ENCODE results near the gene KRT84. TPM values are rescaled to one million over a fixed set of nuclear protein-coding genes. Genes with fewer than 3 reads are reported as not detected.
"Not testable (repeated sequence)": the region's sequence is repeated elsewhere in the genome, so short reads cannot be mapped to it uniquely, and the experiment has no call there.

KRT84 gene
- total RNA-seq, 2 experiments from 2014 or later, result not detected

GRCh38 chr12:52349196-52349595, 36.3 kb downstream of the KRT84 start:
- Mint-ChIP-seq H3K27me3 (peaks cover 1% of the 10 kb centered on the region), H3K4me3 (no peak overlapping the region)
- DNase-seq, result no peak

GRCh38 chr12:52347551-52348510, 37.6 kb downstream of the KRT84 start:
- Mint-ChIP-seq H3K9me3 (no peaks in the 10 kb centered on the region), H3K4me1 (ENCODE audit: low read depth) (peaks cover 18% of the 10 kb centered on the region), H3K27me3 (peaks cover 1% of the 10 kb centered on the region), H3K36me3 (ENCODE audit: low read depth) (no peaks in the 10 kb centered on the region), H3K27ac (no peak overlapping the region), H3K4me3 (no peak overlapping the region)
- no peak for ATAC-seq
- no peak for TF ChIP-seq CTCF (IDR thresholded peaks at IDR 0.05)
- intact Hi-C loops (cut with micrococcal nuclease), result no loop called here
- DNase-seq, result no peak
- ChIA-PET CTCF (interaction anchor here (1.1 to 1.3 kb wide), 3 partner anchors 21 to 33 kb away, joined by 3 to 5 read pairs (median 4); no protein-coding TSS in a partner anchor), POLR2A (no interaction called here)

More at GRCh38 chr12:52349196-52349595, 36.3 kb downstream of the KRT84 start:
- ATAC-seq, result no peak
- no peak for TF ChIP-seq CTCF (IDR thresholded peaks at IDR 0.05)
- intact Hi-C loops (cut with micrococcal nuclease), result no loop called here
- ChIA-PET POLR2A (no interaction called here), CTCF (interaction anchor here (1.8 kb wide), 1 partner anchor 11 kb away, joined by 4 read pairs; no protein-coding TSS in a partner anchor)
- H3K27ac Mint-ChIP-seq, result no peak overlapping the region
- no peaks in the 10 kb centered on the region for H3K36me3 Mint-ChIP-seq (ENCODE audit: low read depth)
- H3K4me1 Mint-ChIP-seq (ENCODE audit: low read depth), result peaks cover 18% of the 10 kb centered on the region
- H3K9me3 Mint-ChIP-seq, result no peaks in the 10 kb centered on the region

- intact Hi-C loops (cut with micrococcal nuclease), result no loop called here
- Mint-ChIP-seq H3K27me3 (peaks cover 1% of the 10 kb centered on the region), H3K9me3 (no peaks in the 10 kb centered on the region), H3K4me3 (no peak overlapping the region), H3K4me1 (ENCODE audit: low read depth) (peaks cover 12% of the 10 kb centered on the region), H3K36me3 (ENCODE audit: low read depth) (no peaks in the 10 kb centered on the region), H3K27ac (no peak overlapping the region)
- no peak for TF ChIP-seq CTCF (IDR thresholded peaks at IDR 0.05)
- CTCF ChIA-PET, result interaction anchor here (1.1 to 1.3 kb wide), 2 partner anchors 20 to 24 kb away, joined by 3 to 4 read pairs; no protein-coding TSS in a partner anchor
- no peak for DNase-seq
- POLR2A ChIA-PET, result no interaction called here
- ATAC-seq, result no peak
Measured at GRCh38 chr12:52347016-52347415, 38.4 kb downstream of the KRT84 start.

DNA sequence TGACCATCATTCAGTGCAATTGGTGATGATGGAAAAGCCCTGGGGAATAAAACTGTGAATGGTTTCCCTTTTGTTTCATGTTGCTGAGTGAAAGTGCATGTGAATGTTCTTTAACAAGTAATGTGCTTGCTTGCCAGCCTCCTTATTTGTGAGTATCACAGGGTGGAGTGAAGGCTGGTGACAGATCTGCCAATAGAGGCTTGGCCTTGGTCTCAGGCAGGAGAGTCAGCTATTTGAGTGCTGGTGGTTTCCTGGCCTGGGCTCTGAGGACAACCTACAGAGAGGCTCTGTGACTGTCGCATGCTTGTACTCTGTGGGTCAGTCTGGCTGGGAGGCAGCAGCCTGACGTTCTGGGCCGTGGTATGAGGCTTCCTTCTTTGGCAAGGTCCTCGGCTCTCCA, 38.9 kb downstream of the KRT84 start:
- no peak for TF ChIP-seq CTCF (IDR thresholded peaks at IDR 0.05)
- Mint-ChIP-seq H3K9me3 (no peaks in the 10 kb centered on the region), H3K27me3 (peaks cover 1% of the 10 kb centered on the region), H3K4me1 (ENCODE audit: low read depth) (peaks cover 9% of the 10 kb centered on the region), H3K27ac (no peak overlapping the region), H3K4me3 (no peak overlapping the region), H3K36me3 (ENCODE audit: low read depth) (no peaks in the 10 kb centered on the region)
- no peak for ATAC-seq
- ChIA-PET CTCF (no interaction called here), POLR2A (no interaction called here)
- intact Hi-C loops (cut with micrococcal nuclease), result no loop called here
- DNase-seq, result no peak

GRCh38 chr12:52345041-52345440, 40.4 kb downstream of the KRT84 start:
- H3K27me3 Mint-ChIP-seq; POLR2A ChIA-PET; H3K36me3 Mint-ChIP-seq (ENCODE audit: low read depth); intact Hi-C loops (cut with micrococcal nuclease); H3K27ac Mint-ChIP-seq; H3K4me1 Mint-ChIP-seq (ENCODE audit: low read depth); H3K9me3 Mint-ChIP-seq; DNase-seq; ATAC-seq; H3K4me3 Mint-ChIP-seq: not testable (repeated sequence)
- CTCF ChIA-PET, result interaction anchor here (0.7 to 1.8 kb wide), 3 partner anchors 17 to 66 kb away, joined by 3 to 5 read pairs (median 3); no protein-coding TSS in a partner anchor

All from activated CD8-positive, alpha-beta T cell treated with anti-CD3 and anti-CD28 coated beads for 36 hours (primary cell).